Measurements from ENCODE around the gene KHDC3L.

The KHDC3L gene

DNA sequence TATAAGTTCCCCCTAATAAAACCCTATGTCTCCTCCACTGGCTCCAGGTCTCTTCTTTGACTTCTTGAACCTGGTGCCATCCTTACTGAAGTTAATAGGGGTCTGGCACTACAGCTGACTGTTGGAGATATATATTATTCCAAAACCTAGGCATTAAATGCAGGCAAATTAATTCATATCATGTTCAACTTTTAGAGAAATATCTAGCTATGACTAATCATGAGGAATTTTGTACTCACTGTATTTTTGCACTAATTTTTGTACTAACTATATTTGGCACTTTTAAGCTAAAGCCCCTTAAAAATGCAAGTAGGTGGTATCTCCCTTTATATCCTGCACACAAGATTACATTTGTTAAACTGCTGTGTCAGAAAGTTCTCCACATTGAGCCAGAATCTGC lies 19.3 kb upstream of the KHDC3L start:
- ChIA-PET POLR2A (no interaction called here), CTCF (interaction anchor here (0.7 to 1.4 kb wide), 4 partner anchors 16 to 310 kb away, joined by 3 to 6 read pairs (median 5); partner anchors contain the start of gene SLC17A5)
- no peaks in the 10 kb centered on the region for H3K9me3 ChIP-seq (ENCODE audit: control insufficient read depth, insufficient read depth, low read depth, low read length)
- H3K27ac ChIP-seq (ENCODE audit: extremely low read depth, low read depth, low read length) = no peak overlapping the region
- H3K4me1 ChIP-seq (ENCODE audit: control insufficient read depth, insufficient read depth, low read length) = no peaks in the 10 kb centered on the region
- H3K4me3 ChIP-seq (ENCODE audit: low read depth, low read length) = no peak overlapping the region
- H3K36me3 ChIP-seq (ENCODE audit: control insufficient read depth in 2 of 2, insufficient read depth in 1 of 2, low read length in 2 of 2) = no peaks in the 10 kb centered on the region
- no peak for TF ChIP-seq IKZF3 (tag by site-specific recombination; IDR thresholded peaks at IDR 0.05)
- TF ChIP-seq, protein P1, sequence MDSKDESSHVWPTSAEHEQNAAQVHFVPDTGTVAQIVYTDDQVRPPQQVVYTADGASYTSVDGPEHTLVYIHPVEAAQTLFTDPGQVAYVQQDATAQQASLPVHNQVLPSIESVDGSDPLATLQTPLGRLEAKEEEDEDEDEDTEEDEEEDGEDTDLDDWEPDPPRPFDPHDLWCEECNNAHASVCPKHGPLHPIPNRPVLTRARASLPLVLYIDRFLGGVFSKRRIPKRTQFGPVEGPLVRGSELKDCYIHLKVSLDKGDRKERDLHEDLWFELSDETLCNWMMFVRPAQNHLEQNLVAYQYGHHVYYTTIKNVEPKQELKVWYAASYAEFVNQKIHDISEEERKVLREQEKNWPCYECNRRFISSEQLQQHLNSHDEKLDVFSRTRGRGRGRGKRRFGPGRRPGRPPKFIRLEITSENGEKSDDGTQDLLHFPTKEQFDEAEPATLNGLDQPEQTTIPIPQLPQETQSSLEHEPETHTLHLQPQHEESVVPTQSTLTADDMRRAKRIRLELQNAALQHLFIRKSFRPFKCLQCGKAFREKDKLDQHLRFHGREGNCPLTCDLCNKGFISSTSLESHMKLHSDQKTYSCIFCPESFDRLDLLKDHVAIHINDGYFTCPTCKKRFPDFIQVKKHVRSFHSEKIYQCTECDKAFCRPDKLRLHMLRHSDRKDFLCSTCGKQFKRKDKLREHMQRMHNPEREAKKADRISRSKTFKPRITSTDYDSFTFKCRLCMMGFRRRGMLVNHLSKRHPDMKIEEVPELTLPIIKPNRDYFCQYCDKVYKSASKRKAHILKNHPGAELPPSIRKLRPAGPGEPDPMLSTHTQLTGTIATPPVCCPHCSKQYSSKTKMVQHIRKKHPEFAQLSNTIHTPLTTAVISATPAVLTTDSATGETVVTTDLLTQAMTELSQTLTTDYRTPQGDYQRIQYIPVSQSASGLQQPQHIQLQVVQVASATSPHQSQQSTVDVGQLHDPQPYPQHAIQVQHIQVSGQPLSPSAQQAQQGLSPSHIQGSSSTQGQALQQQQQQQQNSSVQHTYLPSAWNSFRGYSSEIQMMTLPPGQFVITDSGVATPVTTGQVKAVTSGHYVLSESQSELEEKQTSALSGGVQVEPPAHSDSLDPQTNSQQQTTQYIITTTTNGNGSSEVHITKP (tag by site-specific recombination; IDR thresholded peaks at IDR 0.05) = peak; percentile 80

DNA sequence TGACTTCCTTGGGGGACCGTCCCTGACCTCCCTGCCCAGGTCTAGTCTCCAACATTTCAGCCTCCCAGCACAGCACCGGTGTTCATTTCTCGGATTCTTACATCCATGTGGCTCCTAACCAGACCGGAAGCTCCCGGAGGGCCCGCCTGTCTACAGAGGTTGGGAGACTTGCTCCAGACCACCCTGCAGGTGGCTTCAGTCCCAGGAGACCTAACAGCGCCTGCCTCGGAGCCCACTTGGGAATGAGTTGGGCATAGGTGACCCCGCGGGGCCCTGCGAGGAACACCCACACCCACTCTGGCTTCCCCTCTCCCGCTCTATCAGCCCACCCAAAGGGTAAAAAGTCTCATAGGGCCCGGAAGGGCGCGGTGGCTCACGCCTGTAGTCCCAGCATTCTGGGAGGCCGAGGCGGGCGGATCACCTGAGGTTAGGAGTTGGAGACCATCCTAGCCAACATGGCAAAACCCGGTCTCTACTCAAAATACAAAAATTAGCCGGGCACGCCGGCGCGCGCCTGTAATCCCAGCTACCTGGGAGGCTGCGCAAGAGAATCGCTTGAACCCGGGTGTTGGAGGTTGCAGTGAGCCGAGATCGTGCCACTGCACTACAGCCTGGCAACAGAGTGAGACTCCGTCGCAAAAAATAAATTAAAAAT lies 13.8 kb upstream of the KHDC3L start:
- no peaks in the 10 kb centered on the region for H3K9me3 ChIP-seq (ENCODE audit: control insufficient read depth, insufficient read depth, low read depth, low read length)
- H3K36me3 ChIP-seq (ENCODE audit: control insufficient read depth in 2 of 2, insufficient read depth in 1 of 2, low read length in 2 of 2) = no peaks in the 10 kb centered on the region
- ChIA-PET CTCF (interaction anchor here (0.7 to 1.4 kb wide), 2 partner anchors 8 to 373 kb away, joined by 3 to 4 read pairs; no protein-coding TSS in a partner anchor), POLR2A (no interaction called here)
- no peak overlapping the region for H3K27ac ChIP-seq (ENCODE audit: extremely low read depth, low read depth, low read length)
- TF ChIP-seq ZBTB21 (tag by site-specific recombination; IDR thresholded peaks at IDR 0.05) = no peak
- no peak for TF ChIP-seq GLI2 (tag by site-specific recombination; IDR thresholded peaks at IDR 0.05; ENCODE audit: borderline replicate concordance, low read depth)
- H3K4me1 ChIP-seq (ENCODE audit: control insufficient read depth, insufficient read depth, low read length) = no peaks in the 10 kb centered on the region
- H3K4me3 ChIP-seq (ENCODE audit: low read depth, low read length) = no peak overlapping the region

DNA sequence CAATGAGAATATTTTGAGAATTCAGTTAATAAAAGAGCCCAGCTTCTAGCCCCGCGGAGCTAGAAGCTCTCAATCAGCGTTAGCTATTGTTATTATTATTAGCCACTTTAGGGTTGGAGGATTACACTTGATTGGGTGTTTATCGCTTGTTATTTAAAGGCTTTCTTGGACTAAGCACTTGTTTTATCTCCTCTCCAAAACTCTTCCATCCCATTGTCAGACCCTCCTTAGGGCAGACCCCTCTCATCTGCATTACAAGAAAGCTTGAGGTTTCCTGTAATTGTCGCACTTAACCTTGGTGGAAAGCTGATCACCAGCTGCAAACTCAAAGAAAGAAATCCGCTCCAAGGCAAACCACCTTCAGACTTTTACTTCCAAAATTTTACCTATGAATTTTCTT lies 13.1 kb upstream of the KHDC3L start:
- H3K9me3 ChIP-seq (ENCODE audit: control insufficient read depth, insufficient read depth, low read depth, low read length) = no peaks in the 10 kb centered on the region
- no peak overlapping the region for H3K4me3 ChIP-seq (ENCODE audit: low read depth, low read length)
- H3K4me1 ChIP-seq (ENCODE audit: control insufficient read depth, insufficient read depth, low read length) = no peaks in the 10 kb centered on the region
- ChIA-PET POLR2A (interaction anchor here (0.8 kb wide), 1 partner anchor 32 kb away, joined by 5 read pairs; no protein-coding TSS in a partner anchor), CTCF (interaction anchor here (1.0 to 1.4 kb wide), 2 partner anchors 8 to 25 kb away, joined by 3 to 4 read pairs; no protein-coding TSS in a partner anchor)
- no peak for TF ChIP-seq ZNF521 (tag by site-specific recombination; IDR thresholded peaks at IDR 0.05)
- no peak for TF ChIP-seq ZNF777 (tag by site-specific recombination; IDR thresholded peaks at IDR 0.05; ENCODE audit: borderline replicate concordance)
- no peak for TF ChIP-seq ZFP41 (tag by site-specific recombination; IDR thresholded peaks at IDR 0.05; ENCODE audit: borderline replicate concordance)
- TF ChIP-seq OSR2 (tag by site-specific recombination; IDR thresholded peaks at IDR 0.05) = no peak
- no peak for TF ChIP-seq ZNF366 (tag by site-specific recombination; conservative IDR thresholded peaks at IDR 0.05)
- no peak for TF ChIP-seq FEZF1 (tag by site-specific recombination; IDR thresholded peaks at IDR 0.05)
- no peak for TF ChIP-seq ZNF266 (tag by site-specific recombination; IDR thresholded peaks at IDR 0.05; ENCODE audit: low read depth)
- no peak for TF ChIP-seq ZNF155 (tag by site-specific recombination; IDR thresholded peaks at IDR 0.05)
- TF ChIP-seq ZNF302 (tag by site-specific recombination; IDR thresholded peaks at IDR 0.05; ENCODE audit: low read depth) = no peak
- TF ChIP-seq GLI4 (tag by site-specific recombination; IDR thresholded peaks at IDR 0.05) = no peak
- TF ChIP-seq ZBTB8A (tag by site-specific recombination; IDR thresholded peaks at IDR 0.05) = no peak
- H3K36me3 ChIP-seq (ENCODE audit: control insufficient read depth in 2 of 2, insufficient read depth in 1 of 2, low read length in 2 of 2) = no peaks in the 10 kb centered on the region
- H3K27ac ChIP-seq (ENCODE audit: extremely low read depth, low read depth, low read length) = no peak overlapping the region
